IgD-negative memory B cell (primary cell): ENCODE data around the gene NCOA3. TPM values are rescaled to one million over a fixed set of nuclear protein-coding genes. Genes with fewer than 3 reads are reported as not detected.
"Not testable (repeated sequence)": the region's sequence is repeated elsewhere in the genome, so short reads cannot be mapped to it uniquely, and the experiment has no call there.

Experiments used
- H3K27ac Mint-ChIP-seq, 3 donors: one replicate each; pipeline ENCODE4 v1.8.0; 2020 to 2022; ENCODE audit warnings: mild to moderate bottlenecking in 3 of 3, mixed read lengths in 3 of 3, moderate library complexity in 1 of 3
- H3K27me3 Mint-ChIP-seq: one replicate; pipeline ENCODE4 v1.8.0; 2021; ENCODE audit warnings: mixed read lengths
- H3K36me3 Mint-ChIP-seq: one replicate; pipeline ENCODE4 v1.8.0; 2020; ENCODE audit warnings: mild to moderate bottlenecking, mixed read lengths
- H3K4me1 Mint-ChIP-seq, 3 donors: one replicate each; pipeline ENCODE4 v1.8.0; 2020 to 2022; ENCODE audit warnings: mixed read lengths in 3 of 3, mild to moderate bottlenecking in 1 of 3
- H3K4me3 Mint-ChIP-seq, 4 donors: one replicate each; pipeline ENCODE4 v1.8.0; 2020 to 2022; ENCODE audit warnings: mild to moderate bottlenecking in 4 of 4, mixed read lengths in 4 of 4, moderate library complexity in 3 of 4
- H3K9me3 Mint-ChIP-seq, 3 donors: one replicate each; pipeline ENCODE4 v1.8.0; 2020 to 2021; ENCODE audit warnings: mixed read lengths in 3 of 3, mild to moderate bottlenecking in 1 of 3
- polyA plus RNA-seq: library from polyadenylated mRNA; unstranded; fragments of 300-500 nt; fragmentation: Illumina TruSeq; gene quantifications from one replicate; pipeline ENCODE4 v1.2.3, GENCODE V29; 2021

NCOA3 gene
- polyA plus RNA-seq, 1 donor from 2014 or later: 64.7 TPM

DNA sequence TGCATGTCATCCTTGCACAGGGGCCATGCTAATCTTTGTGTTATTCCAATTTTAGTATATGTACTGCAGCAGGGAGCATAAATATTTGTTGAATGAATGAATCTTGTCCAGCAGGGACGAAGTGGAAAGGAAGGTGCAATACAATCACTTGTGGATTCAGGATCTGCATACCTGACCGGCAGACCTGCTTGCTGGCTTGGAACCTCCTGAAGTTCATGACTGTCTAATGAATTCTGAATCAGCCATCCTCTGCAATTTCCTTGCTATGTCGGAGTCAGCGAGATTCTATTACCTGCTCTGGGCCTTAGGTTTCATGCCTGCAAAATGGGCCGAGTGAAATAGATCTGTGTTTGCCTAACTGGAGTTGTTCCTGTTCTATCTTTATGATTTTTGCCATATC lies 17.4 kb upstream of the NCOA3 start:
- Mint-ChIP-seq H3K4me3 (peak overlapping the region in 2 of 4 donors; percentile 9 to 47), H3K4me1 (peaks cover 32 to 56% (median 39%) of the 10 kb centered on the region in 3 donors), H3K36me3 (no peaks in the 10 kb centered on the region), H3K27me3 (no peaks in the 10 kb centered on the region), H3K9me3 (peaks cover 0 to under 1% (median 0%) of the 10 kb centered on the region in 3 donors), H3K27ac (no peak overlapping the region)

- H3K4me3 Mint-ChIP-seq: peak overlapping the region; percentile 57 to 88 (median 72)
Observed at GRCh38 chr20:47487175-47487917, 14.3 kb upstream of the NCOA3 start.

DNA sequence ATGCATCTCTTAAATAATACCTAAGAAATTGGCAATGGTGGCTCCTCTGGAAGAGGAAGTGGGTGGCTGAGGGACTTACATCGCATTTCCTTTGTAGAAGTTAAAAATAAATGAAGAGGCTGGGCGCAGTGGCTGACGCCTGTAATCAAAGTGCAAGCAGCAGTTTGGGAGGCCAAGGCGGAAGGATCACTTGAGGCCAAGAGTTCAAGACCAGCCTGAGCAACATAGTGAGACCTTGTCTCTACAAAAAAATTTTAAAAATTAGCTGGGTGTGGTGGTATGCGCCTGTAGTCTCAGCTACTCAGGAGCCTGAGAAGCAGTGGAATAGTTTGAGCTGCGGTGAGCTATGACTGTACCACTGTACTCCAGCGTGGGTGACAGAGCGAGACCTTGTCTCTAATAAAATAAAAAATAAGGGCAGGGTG lies 12.2 kb upstream of the NCOA3 start:
- peak overlapping the region; percentile 16 to 85 (median 79) for H3K4me3 Mint-ChIP-seq
- no peaks in the 10 kb centered on the region for H3K36me3 Mint-ChIP-seq
- peaks cover 42 to 49% (median 47%) of the 10 kb centered on the region in 3 donors for H3K4me1 Mint-ChIP-seq
- H3K27me3 Mint-ChIP-seq: no peaks in the 10 kb centered on the region
- peak overlapping the region; percentile 86 to 96 (median 96) for H3K27ac Mint-ChIP-seq
- H3K9me3 Mint-ChIP-seq: peaks cover 0 to 2% (median 0%) of the 10 kb centered on the region in 3 donors

More at GRCh38 chr20:47487175-47487917, 14.3 kb upstream of the NCOA3 start:
- Mint-ChIP-seq H3K27ac (peak overlapping the region; percentile 86 to 96 (median 96)), H3K27me3 (no peaks in the 10 kb centered on the region), H3K36me3 (no peaks in the 10 kb centered on the region), H3K9me3 (peaks cover 0 to 2% (median 0%) of the 10 kb centered on the region in 3 donors), H3K4me1 (peaks cover 29 to 47% (median 40%) of the 10 kb centered on the region in 3 donors)

DNA sequence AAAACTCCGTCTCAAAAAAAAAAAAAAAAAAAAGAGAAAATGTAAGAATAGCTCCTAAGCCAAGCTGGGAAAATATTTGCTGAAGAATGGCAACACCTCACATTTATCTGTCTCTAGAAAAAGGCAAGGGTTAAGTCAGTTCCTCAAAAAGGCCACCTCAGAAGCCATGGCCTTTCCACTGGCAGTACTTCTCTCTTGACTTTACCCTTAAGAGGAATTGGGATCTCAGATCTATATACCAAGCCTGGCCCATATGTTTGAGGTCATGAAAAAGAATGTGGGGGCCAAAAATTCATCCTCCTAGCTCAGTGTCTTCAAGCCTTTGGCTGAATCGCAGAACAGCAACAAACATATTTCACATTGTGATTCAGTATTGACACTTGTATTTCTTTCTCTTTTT lies 10.9 kb upstream of the NCOA3 start:
- Mint-ChIP-seq H3K36me3 (no peaks in the 10 kb centered on the region), H3K4me3 (peak overlapping the region in 2 of 4 donors; percentile 17 to 71), H3K4me1 (peaks cover 43 to 46% (median 46%) of the 10 kb centered on the region in 3 donors), H3K27me3 (no peaks in the 10 kb centered on the region), H3K27ac (peak overlapping the region in 2 of 3 donors; percentile 79 to 87), H3K9me3 (peaks cover 0 to 2% (median 0%) of the 10 kb centered on the region in 3 donors)

DNA sequence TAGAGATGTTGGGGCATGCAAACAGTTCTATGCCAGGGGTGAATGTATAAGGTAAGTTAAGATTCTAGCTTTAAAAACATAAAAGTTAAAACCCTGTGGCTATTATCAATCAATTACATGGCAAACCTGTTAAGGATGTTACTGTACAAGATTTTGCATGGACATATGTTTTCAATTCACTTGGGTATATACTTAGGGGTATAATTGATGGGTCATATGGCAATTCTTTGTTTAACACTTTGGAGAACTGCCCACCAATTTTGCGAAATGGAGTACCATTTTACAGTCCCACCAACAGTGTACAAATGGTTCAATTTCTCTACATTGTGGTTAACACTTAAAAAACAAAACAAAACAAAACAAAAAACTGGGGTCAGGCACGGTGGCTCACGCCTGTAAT lies 9.4 kb upstream of the NCOA3 start:
- no peaks in the 10 kb centered on the region for H3K27me3 Mint-ChIP-seq
- peak overlapping the region in 1 of 4 donors; percentile 47 for H3K4me3 Mint-ChIP-seq
- peak overlapping the region in 2 of 3 donors; percentile 72 to 80 for H3K27ac Mint-ChIP-seq
- H3K9me3 Mint-ChIP-seq: peaks cover 0 to 2% (median 0%) of the 10 kb centered on the region in 3 donors
- H3K36me3 Mint-ChIP-seq: no peaks in the 10 kb centered on the region
- H3K4me1 Mint-ChIP-seq: peaks cover 40 to 44% (median 41%) of the 10 kb centered on the region in 3 donors

DNA sequence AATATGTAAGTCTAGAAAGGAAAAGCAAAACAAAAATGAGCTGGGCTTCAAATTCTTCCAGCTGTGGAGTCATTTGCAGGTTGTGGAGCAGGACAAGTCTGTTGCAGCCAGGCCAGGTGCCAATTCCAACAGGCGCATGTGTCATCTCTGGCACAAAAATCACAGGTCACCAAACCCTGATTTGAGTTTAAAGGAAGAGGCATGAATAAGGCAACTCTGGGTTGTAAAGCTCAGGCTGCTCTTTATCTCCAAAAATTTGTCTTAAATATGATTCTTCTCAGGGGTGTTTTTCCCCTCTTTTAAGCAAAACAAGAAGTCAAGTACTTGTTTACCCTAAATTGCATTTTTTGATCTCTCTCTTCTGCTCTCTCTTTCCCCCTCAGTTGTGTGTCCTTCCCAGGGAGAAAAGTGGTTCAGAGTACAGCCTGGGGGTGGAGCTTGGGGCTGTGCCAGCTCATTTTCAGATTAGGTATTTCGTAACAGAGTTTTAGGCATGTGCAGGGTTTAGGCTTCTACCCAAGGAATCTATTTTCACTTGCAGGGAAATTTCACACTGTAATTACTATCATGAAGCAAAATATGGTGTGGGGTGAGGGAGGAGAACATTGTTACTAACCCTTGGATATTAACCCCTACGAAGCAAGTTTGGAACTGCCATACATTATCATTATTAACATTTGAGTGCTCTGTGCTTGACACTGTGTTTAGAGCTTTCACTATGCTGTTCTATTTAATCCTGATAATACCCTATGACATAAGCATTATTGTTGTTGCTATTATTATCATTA lies 8.3 kb upstream of the NCOA3 start:
- Mint-ChIP-seq H3K27ac (peak overlapping the region; percentile 72 to 84 (median 80)), H3K4me1 (peaks cover 37 to 46% (median 39%) of the 10 kb centered on the region in 3 donors), H3K36me3 (no peaks in the 10 kb centered on the region), H3K4me3 (peak overlapping the region; percentile 49 to 83 (median 58)), H3K9me3 (peaks cover 0 to 2% (median 0%) of the 10 kb centered on the region in 3 donors), H3K27me3 (no peaks in the 10 kb centered on the region)

- Mint-ChIP-seq H3K27me3 (no peaks in the 10 kb centered on the region), H3K4me3 (peak overlapping the region in 1 of 4 donors; percentile 41), H3K4me1 (peaks cover 37 to 48% (median 39%) of the 10 kb centered on the region in 3 donors), H3K36me3 (no peaks in the 10 kb centered on the region), H3K9me3 (peaks cover 0 to 2% (median 0%) of the 10 kb centered on the region in 3 donors), H3K27ac (peak overlapping the region; percentile 72 to 84 (median 81))
Observed at GRCh38 chr20:47493963-47494293, 7.8 kb upstream of the NCOA3 start.

DNA sequence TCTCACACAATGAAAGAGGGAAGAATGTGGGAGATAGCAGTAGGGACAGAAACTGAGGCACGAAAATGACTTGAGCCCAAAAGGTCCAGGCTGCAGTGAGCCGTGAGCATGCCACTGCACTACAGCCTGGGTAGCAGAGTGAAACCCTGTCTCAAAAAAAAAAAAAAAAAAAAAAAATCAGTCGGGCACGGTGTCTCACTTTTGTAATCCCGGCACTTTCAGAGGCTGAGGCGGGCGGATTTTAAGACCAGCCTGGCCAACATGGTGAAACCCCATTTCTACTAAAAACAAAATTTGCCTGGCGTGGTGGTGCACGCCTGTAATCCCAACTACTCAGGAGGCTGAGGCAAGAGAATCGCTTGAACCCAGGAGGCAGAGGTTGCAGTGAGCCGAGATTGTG lies 7.1 kb upstream of the NCOA3 start:
- Mint-ChIP-seq H3K27ac (peak overlapping the region in 1 of 3 donors; percentile 81), H3K4me1 (peaks cover 31 to 47% (median 38%) of the 10 kb centered on the region in 3 donors), H3K4me3 (peak overlapping the region in 1 of 4 donors; percentile 22)
- H3K27me3 Mint-ChIP-seq, H3K9me3 Mint-ChIP-seq, H3K36me3 Mint-ChIP-seq: not testable (repeated sequence)

DNA sequence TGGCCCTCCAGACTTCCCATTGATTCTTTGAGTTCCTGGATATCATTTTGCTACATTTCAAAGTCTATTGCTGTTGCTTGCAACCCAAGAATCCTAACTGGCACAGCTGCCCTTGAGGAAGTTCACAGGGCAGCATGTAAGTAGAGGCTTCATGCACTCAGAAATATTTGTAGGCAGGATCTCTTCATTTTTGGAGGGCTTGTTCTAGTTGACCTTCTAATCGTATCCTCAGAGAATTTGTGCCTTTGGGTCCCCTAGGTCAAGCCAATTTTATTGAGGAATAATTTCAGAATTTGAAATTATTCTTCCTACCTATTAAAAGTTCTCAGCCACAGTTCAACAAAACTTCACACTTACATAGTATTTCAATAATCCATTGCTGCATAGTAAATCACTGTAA lies 5.6 kb upstream of the NCOA3 start:
- H3K9me3 Mint-ChIP-seq: no peaks in the 10 kb centered on the region
- no peaks in the 10 kb centered on the region for H3K36me3 Mint-ChIP-seq
- peak overlapping the region in 2 of 4 donors; percentile 20 to 30 for H3K4me3 Mint-ChIP-seq
- H3K4me1 Mint-ChIP-seq: peaks cover 40 to 52% (median 42%) of the 10 kb centered on the region in 3 donors
- no peaks in the 10 kb centered on the region for H3K27me3 Mint-ChIP-seq
- no peak overlapping the region for H3K27ac Mint-ChIP-seq

DNA sequence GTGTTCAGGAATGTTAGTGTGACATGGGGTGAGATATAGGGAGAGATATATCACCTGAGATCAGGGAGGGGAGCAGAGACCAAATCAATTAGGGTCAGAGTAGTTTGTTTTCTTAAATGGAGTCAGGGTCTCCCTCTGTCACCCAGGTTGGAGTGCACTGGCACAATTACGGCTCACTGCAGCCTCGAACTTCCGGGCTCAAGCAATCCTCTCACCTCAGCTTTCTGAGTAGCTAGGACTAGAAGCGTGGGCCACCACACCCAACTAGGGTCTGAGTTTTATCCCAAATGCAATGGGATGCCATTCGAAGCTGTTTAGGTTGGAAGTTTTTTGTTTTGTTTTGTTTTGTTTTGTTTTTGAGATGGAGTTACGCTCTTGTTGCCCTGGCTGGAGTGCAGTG lies 3.1 kb upstream of the NCOA3 start:
- Mint-ChIP-seq H3K4me1 (peaks cover 36 to 44% (median 37%) of the 10 kb centered on the region in 3 donors), H3K9me3 (no peaks in the 10 kb centered on the region), H3K4me3 (peak overlapping the region in 3 of 4 donors; percentile 6 to 70 (median 7)), H3K36me3 (peaks cover 1% of the 10 kb centered on the region), H3K27me3 (no peaks in the 10 kb centered on the region), H3K27ac (peak overlapping the region in 2 of 3 donors; percentile 34 to 69)

GRCh38 chr20:47499053-47499452 lies 2.6 kb upstream of the NCOA3 start:
- peaks cover 34 to 44% (median 36%) of the 10 kb centered on the region in 3 donors for H3K4me1 Mint-ChIP-seq
- no peaks in the 10 kb centered on the region for H3K9me3 Mint-ChIP-seq

GRCh38 chr20:47500082-47500481 lies 1.6 kb upstream of the NCOA3 start:
- Mint-ChIP-seq H3K4me1 (peaks cover 34 to 41% (median 35%) of the 10 kb centered on the region in 3 donors), H3K4me3 (peak overlapping the region in 3 of 4 donors; percentile 97 to 98 (median 98)), H3K27ac (peak overlapping the region in 2 of 3 donors; percentile 86 to 87)
- H3K36me3 Mint-ChIP-seq, H3K27me3 Mint-ChIP-seq, H3K9me3 Mint-ChIP-seq: not testable (repeated sequence)

More at GRCh38 chr20:47499053-47499452, 2.6 kb upstream of the NCOA3 start:
- Mint-ChIP-seq H3K36me3 (peaks cover 3% of the 10 kb centered on the region), H3K27ac (peak overlapping the region in 1 of 3 donors; percentile 34), H3K27me3 (no peaks in the 10 kb centered on the region), H3K4me3 (peak overlapping the region in 1 of 4 donors; percentile 70)

- Mint-ChIP-seq H3K27ac (peak overlapping the region; percentile 86 to 98 (median 87)), H3K36me3 (peaks cover 4% of the 10 kb centered on the region), H3K4me1 (peaks cover 31 to 42% (median 33%) of the 10 kb centered on the region in 3 donors), H3K27me3 (no peaks in the 10 kb centered on the region), H3K4me3 (peak overlapping the region; percentile 91 to 98 (median 98)), H3K9me3 (no peaks in the 10 kb centered on the region)
Observed at GRCh38 chr20:47500554-47500953, 1.1 kb upstream of the NCOA3 start.

DNA sequence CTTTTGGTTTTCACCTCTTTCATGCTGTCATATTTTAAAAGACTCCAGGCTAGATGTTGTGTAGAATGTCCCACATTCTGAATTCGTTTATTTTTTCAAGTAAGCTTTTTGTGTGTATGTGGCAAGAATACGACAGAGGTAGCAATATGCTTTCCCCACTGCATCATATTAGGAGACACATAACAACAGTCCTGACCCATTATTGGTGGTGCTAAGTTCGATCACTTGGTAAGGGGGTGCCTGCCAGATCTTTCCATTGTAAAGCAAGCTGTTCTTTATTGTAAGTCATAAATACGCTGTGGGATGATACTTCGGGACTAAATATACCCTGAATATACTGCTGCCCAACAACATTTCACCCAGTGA lies 588 bp upstream of the NCOA3 start:
- peak overlapping the region; percentile 91 to 98 (median 98) for H3K4me3 Mint-ChIP-seq
- peaks cover 28 to 43% (median 35%) of the 10 kb centered on the region in 3 donors for H3K4me1 Mint-ChIP-seq
- H3K36me3 Mint-ChIP-seq: peaks cover 4% of the 10 kb centered on the region
- H3K27me3 Mint-ChIP-seq: no peaks in the 10 kb centered on the region
- no peaks in the 10 kb centered on the region for H3K9me3 Mint-ChIP-seq
- peak overlapping the region; percentile 86 to 98 (median 87) for H3K27ac Mint-ChIP-seq
